PC-3 (cell line): Measurements from ENCODE around the gene PIGV.

Experiments used
- CTCF ChIP-seq: fragments of 300-600 bp; sonication (generic); conservative IDR thresholded peaks from 2 replicates; pipeline ENCODE4 v1.5.1; 2017; ENCODE audit warnings: antibody characterized with exemption, low read depth, mild to moderate bottlenecking, low read length
- EZH2 ChIP-seq: fragments of 300-600 bp; sonication (generic); IDR thresholded peaks from one replicate; pipeline ENCODE4 v1.6.1; 2017; ENCODE audit warnings: antibody characterized with exemption, mild to moderate bottlenecking, low read length; ENCODE audit not compliant: unreplicated experiment

- no peak for TF ChIP-seq CTCF
- no peak for TF ChIP-seq EZH2
Measured at GRCh38 chr1:26786437-26787380, 1.0 kb upstream of the PIGV start.
